Measurements from ENCODE around the gene LASP1.
A peak's percentile ranks its signal among the peaks of the same experiment; 100 is the strongest.

Gene LASP1

DNA sequence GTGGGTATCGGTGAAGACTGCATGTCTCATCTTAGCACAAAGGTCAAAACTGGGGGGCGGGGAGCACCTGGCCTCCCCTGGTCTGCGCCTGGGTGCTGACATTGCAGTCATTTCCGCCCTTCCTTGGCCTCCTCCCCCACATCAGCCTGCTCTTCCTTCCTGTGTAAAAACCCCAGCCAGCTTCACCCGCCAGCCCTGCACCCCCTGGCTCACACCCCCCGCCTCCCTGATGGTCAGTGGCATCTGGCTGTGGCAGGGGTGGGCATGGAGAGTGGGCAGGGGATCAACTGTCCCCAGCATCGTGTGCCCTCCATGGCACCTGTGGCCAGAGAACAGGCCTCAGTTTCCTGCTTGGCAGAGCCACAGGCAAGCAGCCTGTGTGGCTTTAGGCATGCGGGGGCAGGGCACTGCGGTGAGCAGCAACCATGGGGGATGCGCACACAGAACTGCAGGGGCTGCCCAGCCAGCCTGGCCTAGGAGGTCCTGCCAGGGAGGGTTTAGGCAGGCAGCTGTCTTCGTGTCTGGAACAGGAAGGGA is 29.0 kb downstream of the LASP1 start:
- Histone ChIP-seq H3K36me3 (ENCODE audit: control insufficient read depth, insufficient read depth, low read length) (peaks cover 63% of the 10 kb centered on the region), H3K4me3 (ENCODE audit: low read depth, low read length) (no peak overlapping the region), H3K9me3 (ENCODE audit: control insufficient read depth, insufficient read depth, low read length) (no peaks in the 10 kb centered on the region), H3K4me1 (ENCODE audit: control insufficient read depth, insufficient read depth, low read length) (peaks cover 19% of the 10 kb centered on the region; the same call in 1 of the 2 replicates), H3K27me3 (ENCODE audit: control insufficient read depth, insufficient read depth, low read length) (no peaks in the 10 kb centered on the region), H3K9ac (ENCODE audit: low read depth, low read length) (no peak overlapping the region), H3K27ac (ENCODE audit: low read depth, low read length) (no peak overlapping the region)

DNA sequence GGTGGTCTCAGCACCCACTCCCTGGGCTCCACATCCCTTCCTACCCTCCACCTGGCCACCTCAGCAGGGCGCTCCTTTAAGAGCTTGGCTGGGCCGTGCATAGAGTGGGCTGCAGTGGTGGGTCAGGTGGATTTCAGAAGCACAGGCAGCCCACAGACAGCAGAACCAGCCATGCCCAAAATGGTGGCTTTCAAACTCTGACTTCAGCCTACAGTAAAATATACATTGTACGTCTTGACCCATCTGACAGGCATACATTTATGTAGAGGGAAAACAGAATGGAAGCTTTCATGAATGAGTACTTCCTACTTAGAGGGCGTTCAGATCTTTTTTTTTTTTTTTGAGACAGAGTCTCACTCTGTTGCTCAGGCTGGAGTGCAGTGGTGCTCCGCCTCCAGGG is 29.6 kb downstream of the LASP1 start:
- H3K27ac ChIP-seq (ENCODE audit: low read depth, low read length): no peak overlapping the region
- no peaks in the 10 kb centered on the region for H3K9me3 ChIP-seq (ENCODE audit: control insufficient read depth, insufficient read depth, low read length)
- no peak overlapping the region for H3K4me3 ChIP-seq (ENCODE audit: low read depth, low read length)
- peaks cover 63% of the 10 kb centered on the region for H3K36me3 ChIP-seq (ENCODE audit: control insufficient read depth, insufficient read depth, low read length)
- H3K4me1 ChIP-seq (ENCODE audit: control insufficient read depth, insufficient read depth, low read length): peaks cover 15% of the 10 kb centered on the region; the same call in 1 of the 2 replicates
- no peaks in the 10 kb centered on the region for H3K27me3 ChIP-seq (ENCODE audit: control insufficient read depth, insufficient read depth, low read length)
- no peak overlapping the region for H3K9ac ChIP-seq (ENCODE audit: low read depth, low read length)

DNA sequence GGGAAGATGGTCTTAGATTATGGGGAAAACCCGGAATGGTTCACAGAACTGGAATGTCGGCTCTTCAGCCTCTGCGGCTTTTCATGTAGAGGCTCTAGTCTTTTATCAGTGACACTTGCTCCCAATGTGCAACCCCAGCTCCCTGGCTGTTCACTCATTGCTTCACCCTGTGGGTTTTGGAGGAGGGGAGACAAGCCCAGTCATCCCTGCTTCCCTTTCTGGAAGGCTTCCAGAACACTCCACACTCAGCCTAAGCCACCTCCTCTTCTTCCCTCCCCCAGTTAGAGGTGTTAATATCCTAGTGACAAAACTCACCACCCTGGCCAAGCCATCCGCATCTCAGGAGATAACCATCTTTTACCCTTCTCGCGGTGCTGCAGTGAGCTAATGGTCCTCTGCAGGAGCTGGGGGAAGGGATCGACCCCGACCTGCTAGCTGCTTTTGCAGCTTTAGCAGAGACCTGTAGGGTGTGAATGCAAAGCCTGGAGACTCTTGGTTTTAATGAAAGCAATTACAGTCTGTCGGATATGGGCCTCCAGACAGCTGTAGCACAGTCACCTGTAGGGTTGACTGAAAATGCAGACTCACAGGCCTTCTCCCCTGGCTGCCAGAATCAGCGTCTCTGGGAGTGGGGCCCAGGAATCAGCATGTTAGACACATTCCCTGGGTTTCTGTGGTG is 31.3 kb downstream of the LASP1 start:
- Histone ChIP-seq H3K27me3 (ENCODE audit: control insufficient read depth, insufficient read depth, low read length) (no peaks in the 10 kb centered on the region), H3K36me3 (ENCODE audit: control insufficient read depth, insufficient read depth, low read length) (peaks cover 66% of the 10 kb centered on the region), H3K9me3 (ENCODE audit: control insufficient read depth, insufficient read depth, low read length) (no peaks in the 10 kb centered on the region), H3K4me1 (ENCODE audit: control insufficient read depth, insufficient read depth, low read length) (peaks cover 13% of the 10 kb centered on the region; the same call in 1 of the 2 replicates), H3K9ac (ENCODE audit: low read depth, low read length) (no peak overlapping the region), H3K4me3 (ENCODE audit: low read depth, low read length) (no peak overlapping the region), H3K27ac (ENCODE audit: low read depth, low read length) (peak overlapping the region; percentile 50)

DNA sequence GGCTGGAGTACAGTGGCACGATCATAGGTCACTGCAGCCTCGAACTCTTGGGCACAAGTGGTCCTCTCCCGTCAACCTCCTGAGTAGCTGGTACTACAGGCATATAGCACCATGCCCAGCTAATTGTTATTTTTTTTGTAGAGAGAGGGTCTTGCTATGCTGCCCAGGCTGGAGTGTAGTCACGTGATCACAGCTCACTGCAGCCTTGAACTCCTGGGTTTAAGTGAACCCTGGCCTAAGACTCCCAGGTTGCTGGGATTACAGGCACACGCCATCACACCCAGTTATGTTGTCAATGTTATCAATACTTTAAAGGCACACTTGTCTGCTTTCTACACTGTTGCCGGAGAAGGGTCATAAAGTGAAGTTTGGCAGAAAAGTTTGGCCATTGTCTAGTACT is 33.5 kb downstream of the LASP1 start:
- Histone ChIP-seq H3K4me1 (ENCODE audit: control insufficient read depth, insufficient read depth, low read length) (peaks cover 12% of the 10 kb centered on the region; the same call in 1 of the 2 replicates), H3K27ac (ENCODE audit: low read depth, low read length) (no peak overlapping the region), H3K9ac (ENCODE audit: low read depth, low read length) (no peak overlapping the region)

DNA sequence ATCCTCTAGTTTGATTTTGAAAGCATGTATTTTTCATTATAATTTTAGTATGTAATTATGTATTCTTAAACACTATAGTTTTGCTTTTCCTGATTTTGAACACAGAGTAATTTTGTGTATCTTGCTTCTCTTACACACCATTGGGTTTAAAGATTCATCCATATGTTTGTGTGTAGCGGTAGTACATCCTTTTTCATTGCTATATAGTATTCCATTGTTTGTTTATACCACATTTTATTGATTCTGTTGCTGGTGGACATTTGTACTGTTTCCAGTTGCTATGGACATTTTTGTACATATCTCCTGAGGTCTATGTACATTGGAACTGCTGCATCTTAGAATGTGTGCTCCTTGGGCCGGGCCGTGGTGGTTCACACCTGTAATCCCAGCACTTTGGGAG is 35.0 kb downstream of the LASP1 start:
- H3K4me3 ChIP-seq (ENCODE audit: low read depth, low read length): no peak overlapping the region
- H3K9me3 ChIP-seq (ENCODE audit: control insufficient read depth, insufficient read depth, low read length): no peaks in the 10 kb centered on the region
- H3K4me1 ChIP-seq (ENCODE audit: control insufficient read depth, insufficient read depth, low read length): peaks cover 12% of the 10 kb centered on the region; the same call in 1 of the 2 replicates
- no peak overlapping the region for H3K27ac ChIP-seq (ENCODE audit: low read depth, low read length)
- no peaks in the 10 kb centered on the region for H3K27me3 ChIP-seq (ENCODE audit: control insufficient read depth, insufficient read depth, low read length)
- peaks cover 38% of the 10 kb centered on the region for H3K36me3 ChIP-seq (ENCODE audit: control insufficient read depth, insufficient read depth, low read length)
- no peak overlapping the region for H3K9ac ChIP-seq (ENCODE audit: low read depth, low read length)

More for the DNA sequence above, 33.5 kb downstream of the LASP1 start:
- Histone ChIP-seq H3K9me3 (ENCODE audit: control insufficient read depth, insufficient read depth, low read length) (no peaks in the 10 kb centered on the region), H3K36me3 (ENCODE audit: control insufficient read depth, insufficient read depth, low read length) (peaks cover 50% of the 10 kb centered on the region), H3K4me3 (ENCODE audit: low read depth, low read length) (no peak overlapping the region), H3K27me3 (ENCODE audit: control insufficient read depth, insufficient read depth, low read length) (no peaks in the 10 kb centered on the region)

DNA sequence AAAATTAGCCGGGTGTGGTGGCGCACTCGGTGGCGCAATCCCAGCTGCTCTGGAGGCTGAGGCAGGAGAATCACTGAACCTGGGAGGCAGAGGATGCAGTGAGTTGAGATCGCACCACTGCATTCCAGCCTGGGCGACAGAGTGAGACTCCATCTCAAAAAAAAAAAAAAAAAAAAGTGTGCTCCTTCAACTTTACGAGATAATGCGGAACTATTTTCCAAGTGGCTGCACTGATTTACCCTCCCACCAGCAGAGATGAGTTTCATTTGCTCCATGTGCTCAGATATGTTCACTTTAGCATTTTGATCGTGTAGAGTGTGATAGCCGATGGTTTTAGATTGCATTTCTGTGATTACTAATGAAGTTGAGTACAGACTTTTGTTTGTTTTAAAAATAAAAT is 35.5 kb downstream of the LASP1 start:
- Histone ChIP-seq H3K4me1 (ENCODE audit: control insufficient read depth, insufficient read depth, low read length) (peaks cover 12% of the 10 kb centered on the region; the same call in 1 of the 2 replicates), H3K9ac (ENCODE audit: low read depth, low read length) (no peak overlapping the region), H3K9me3 (ENCODE audit: control insufficient read depth, insufficient read depth, low read length) (no peaks in the 10 kb centered on the region), H3K27me3 (ENCODE audit: control insufficient read depth, insufficient read depth, low read length) (no peaks in the 10 kb centered on the region), H3K36me3 (ENCODE audit: control insufficient read depth, insufficient read depth, low read length) (peaks cover 38% of the 10 kb centered on the region), H3K4me3 (ENCODE audit: low read depth, low read length) (no peak overlapping the region), H3K27ac (ENCODE audit: low read depth, low read length) (no peak overlapping the region)

DNA sequence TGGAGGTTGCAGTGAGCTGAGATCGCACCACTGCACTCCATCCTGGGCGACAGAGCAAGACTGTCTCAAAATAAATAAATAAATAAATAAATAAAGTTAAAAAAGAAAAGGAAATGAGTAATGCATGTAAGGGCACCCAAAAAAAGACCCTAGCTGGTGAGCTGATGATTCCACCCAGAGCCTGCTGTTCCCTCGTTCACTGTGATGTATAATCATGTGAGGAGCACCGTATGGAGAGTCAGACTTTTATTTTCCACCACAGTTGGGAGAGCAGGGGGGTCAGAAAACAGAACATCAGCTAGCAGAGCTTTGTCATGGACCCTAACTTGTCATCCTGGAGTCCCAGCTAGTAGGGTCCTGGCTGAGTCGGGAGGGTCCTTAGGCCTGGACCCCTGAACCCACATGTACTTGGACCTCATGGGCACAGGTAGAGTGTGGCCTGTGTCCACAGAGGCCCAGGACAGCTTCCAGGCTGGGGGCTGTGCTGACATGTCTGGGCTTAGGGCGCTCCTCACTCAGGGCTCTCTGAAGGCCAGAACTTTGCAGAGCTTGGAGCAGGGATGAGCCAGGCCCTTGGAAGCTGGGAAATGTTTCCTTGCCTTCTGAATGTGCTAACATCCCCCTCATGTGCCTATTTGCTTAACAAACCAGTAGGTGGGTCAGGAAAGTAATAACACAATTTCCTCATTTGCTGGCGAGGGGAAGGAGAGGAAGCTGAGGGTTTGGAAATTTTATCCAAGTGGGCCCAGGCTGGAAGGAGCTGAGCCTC is 36.8 kb downstream of the LASP1 start:
- H3K4me1 ChIP-seq (ENCODE audit: control insufficient read depth, insufficient read depth, low read length): 0 out of 2 replicates have a peak, but pooled peaks cover 4% of the 10 kb centered on the region
- H3K36me3 ChIP-seq (ENCODE audit: control insufficient read depth, insufficient read depth, low read length): peaks cover 38% of the 10 kb centered on the region

DNA sequence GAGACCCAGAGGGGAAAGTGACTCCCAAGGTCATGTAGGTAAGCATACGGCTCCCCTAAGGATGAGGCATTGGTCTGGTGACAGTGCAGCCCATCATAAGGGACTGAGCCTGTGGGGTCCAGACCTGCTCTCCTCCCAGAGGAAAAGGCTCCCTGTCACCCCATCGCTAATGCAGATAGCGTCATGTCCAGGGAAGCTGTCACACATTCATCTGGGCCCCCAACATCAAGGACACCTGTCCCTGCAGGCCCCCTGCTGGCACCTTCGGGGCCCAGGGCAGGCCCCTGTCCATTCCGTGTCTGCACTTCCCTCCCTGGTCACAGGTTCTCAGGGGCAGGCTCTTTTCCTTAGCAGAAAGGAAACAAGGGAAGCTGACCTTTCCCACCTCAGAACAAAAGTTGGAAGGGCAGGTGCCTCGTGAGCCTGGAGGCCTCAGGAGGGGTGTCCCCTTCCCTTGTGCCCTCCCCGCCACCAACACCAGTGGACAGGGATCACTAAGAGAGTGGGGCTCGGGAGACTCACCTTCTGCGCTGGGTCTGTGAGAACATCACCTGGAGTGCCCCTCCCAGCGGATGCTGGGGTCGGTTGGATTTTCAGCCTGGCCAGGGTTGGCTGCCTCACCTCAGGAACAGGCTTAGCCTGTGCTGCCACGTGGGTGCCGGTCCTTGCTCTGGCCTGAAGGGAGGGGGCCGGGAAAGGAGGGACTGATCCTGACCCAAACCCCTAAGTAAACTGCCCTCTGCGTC is 38.2 kb downstream of the LASP1 start:
- H3K27ac ChIP-seq (ENCODE audit: low read depth, low read length): no peak overlapping the region
- no peaks in the 10 kb centered on the region for H3K9me3 ChIP-seq (ENCODE audit: control insufficient read depth, insufficient read depth, low read length)
- no peak overlapping the region for H3K9ac ChIP-seq (ENCODE audit: low read depth, low read length)
- H3K36me3 ChIP-seq (ENCODE audit: control insufficient read depth, insufficient read depth, low read length): peaks cover 40% of the 10 kb centered on the region
- H3K4me1 ChIP-seq (ENCODE audit: control insufficient read depth, insufficient read depth, low read length): 0 out of 2 replicates have a peak, but pooled peaks cover 4% of the 10 kb centered on the region
- no peak overlapping the region for H3K4me3 ChIP-seq (ENCODE audit: low read depth, low read length)
- H3K27me3 ChIP-seq (ENCODE audit: control insufficient read depth, insufficient read depth, low read length): no peaks in the 10 kb centered on the region

More for the DNA sequence above, 36.8 kb downstream of the LASP1 start:
- H3K27me3 ChIP-seq (ENCODE audit: control insufficient read depth, insufficient read depth, low read length): no peaks in the 10 kb centered on the region
- H3K9ac ChIP-seq (ENCODE audit: low read depth, low read length): no peak overlapping the region
- H3K27ac ChIP-seq (ENCODE audit: low read depth, low read length): no peak overlapping the region
- H3K4me3 ChIP-seq (ENCODE audit: low read depth, low read length): no peak overlapping the region
- no peaks in the 10 kb centered on the region for H3K9me3 ChIP-seq (ENCODE audit: control insufficient read depth, insufficient read depth, low read length)

DNA sequence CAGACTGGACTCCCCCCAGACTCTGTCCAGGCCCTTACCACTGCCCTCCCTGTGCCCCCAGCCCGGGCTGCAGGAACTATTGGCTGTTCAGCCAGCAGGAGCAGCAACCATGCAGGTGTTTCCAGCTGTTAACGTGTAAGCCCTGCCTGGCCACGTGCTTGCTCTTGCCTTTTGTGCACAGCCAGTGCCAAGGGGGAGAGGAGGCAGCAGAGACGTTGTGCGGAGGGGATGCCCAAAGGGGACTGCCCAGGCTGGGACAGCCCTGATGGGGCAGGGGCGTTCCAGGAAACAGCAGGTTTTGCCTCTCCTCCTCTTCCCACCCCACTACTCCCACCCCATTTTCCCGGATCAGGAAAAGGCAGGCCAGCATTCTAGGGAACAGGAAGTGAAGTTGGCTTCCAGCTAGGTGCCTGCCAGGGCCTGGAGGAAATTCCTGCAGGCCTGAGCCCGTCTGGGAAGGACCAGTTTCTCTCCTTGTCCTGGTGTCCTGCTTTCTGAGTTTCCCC is 38.9 kb downstream of the LASP1 start:
- H3K4me1 ChIP-seq (ENCODE audit: control insufficient read depth, insufficient read depth, low read length): 0 out of 2 replicates have a peak, but pooled peaks cover 4% of the 10 kb centered on the region
- no peaks in the 10 kb centered on the region for H3K27me3 ChIP-seq (ENCODE audit: control insufficient read depth, insufficient read depth, low read length)
- H3K4me3 ChIP-seq (ENCODE audit: low read depth, low read length): no peak overlapping the region
- H3K36me3 ChIP-seq (ENCODE audit: control insufficient read depth, insufficient read depth, low read length): peaks cover 36% of the 10 kb centered on the region
- no peak overlapping the region for H3K9ac ChIP-seq (ENCODE audit: low read depth, low read length)
- H3K9me3 ChIP-seq (ENCODE audit: control insufficient read depth, insufficient read depth, low read length): no peaks in the 10 kb centered on the region
- no peak overlapping the region for H3K27ac ChIP-seq (ENCODE audit: low read depth, low read length)

DNA sequence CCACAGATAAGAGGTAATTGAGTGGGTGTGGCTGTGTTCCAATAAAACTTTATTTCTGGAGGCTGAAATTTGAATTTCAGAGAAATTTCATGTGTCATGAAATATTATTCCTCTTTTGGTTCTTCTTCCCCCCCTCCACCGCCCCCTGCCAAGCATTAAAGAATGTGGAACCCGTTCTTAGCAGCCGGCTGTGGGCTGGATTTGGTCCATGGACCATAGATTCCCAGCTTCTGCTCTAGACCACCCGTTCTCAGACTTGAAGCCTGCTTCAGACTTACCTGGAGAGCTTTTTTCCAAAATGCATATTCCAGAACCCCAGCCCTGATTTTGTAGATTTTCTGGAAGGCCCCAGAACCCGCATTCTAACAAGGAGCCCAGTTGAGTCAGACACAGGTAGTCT is 40.5 kb downstream of the LASP1 start:
- Histone ChIP-seq H3K4me1 (ENCODE audit: control insufficient read depth, insufficient read depth, low read length) (0 out of 2 replicates have a peak, but pooled peaks cover 4% of the 10 kb centered on the region), H3K4me3 (ENCODE audit: low read depth, low read length) (no peak overlapping the region), H3K36me3 (ENCODE audit: control insufficient read depth, insufficient read depth, low read length) (peaks cover 33% of the 10 kb centered on the region), H3K27ac (ENCODE audit: low read depth, low read length) (no peak overlapping the region), H3K27me3 (ENCODE audit: control insufficient read depth, insufficient read depth, low read length) (no peaks in the 10 kb centered on the region), H3K9ac (ENCODE audit: low read depth, low read length) (no peak overlapping the region), H3K9me3 (ENCODE audit: control insufficient read depth, insufficient read depth, low read length) (no peaks in the 10 kb centered on the region)
